ENCODE results near the gene CDKN2B-AS1. TPM values are rescaled to one million over a fixed set of nuclear protein-coding genes. Genes with fewer than 3 reads are reported as not detected.

The CDKN2B-AS1 gene
- total RNA-seq, 2 donors from 2014 or later = not detected

GRCh38 chr9:22022396-22022795, 27.8 kb downstream of the CDKN2B-AS1 start:
- DNase-seq (ENCODE audit: low spot score) = no peak
- no peaks in the 10 kb centered on the region for H3K27me3 ChIP-seq

DNA sequence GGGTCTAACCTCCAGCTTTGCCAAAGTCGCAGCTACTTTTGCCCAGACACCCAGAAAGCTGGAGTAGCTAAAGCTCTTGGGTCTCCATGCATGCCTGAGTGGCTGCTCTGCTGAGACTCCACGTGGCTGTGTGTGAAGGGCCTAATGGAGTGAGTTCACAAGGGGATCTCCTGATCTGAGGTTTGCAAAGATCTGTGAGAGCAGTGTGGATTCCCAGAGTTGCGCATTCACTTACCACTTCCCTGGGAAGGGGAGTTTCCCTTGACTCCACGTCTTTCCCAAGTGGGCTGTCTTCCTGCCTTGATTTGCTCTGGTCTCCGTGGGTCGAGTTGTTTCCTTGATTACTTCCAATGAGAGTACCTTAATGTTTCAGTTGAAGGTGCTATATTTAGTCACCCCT, 32.1 kb downstream of the CDKN2B-AS1 start:
- no peak for DNase-seq (ENCODE audit: low spot score)
- Histone ChIP-seq H3K27me3 (no peaks in the 10 kb centered on the region), H3K36me3 (no peaks in the 10 kb centered on the region), H3K27ac (no peak overlapping the region), H3K4me1 (no peaks in the 10 kb centered on the region), H3K4me3 (no peak overlapping the region), H3K9me3 (no peaks in the 10 kb centered on the region)
- no peak for TF ChIP-seq CTCF (IDR thresholded peaks at IDR 0.05)

More at GRCh38 chr9:22022396-22022795, 27.8 kb downstream of the CDKN2B-AS1 start:
- Histone ChIP-seq H3K4me3 (no peak overlapping the region), H3K27ac (no peak overlapping the region), H3K36me3 (no peaks in the 10 kb centered on the region), H3K9me3 (peaks cover 0 to 4% of the 10 kb centered on the region in 2 donors), H3K4me1 (no peaks in the 10 kb centered on the region)
- TF ChIP-seq CTCF (IDR thresholded peaks at IDR 0.05) = no peak

DNA sequence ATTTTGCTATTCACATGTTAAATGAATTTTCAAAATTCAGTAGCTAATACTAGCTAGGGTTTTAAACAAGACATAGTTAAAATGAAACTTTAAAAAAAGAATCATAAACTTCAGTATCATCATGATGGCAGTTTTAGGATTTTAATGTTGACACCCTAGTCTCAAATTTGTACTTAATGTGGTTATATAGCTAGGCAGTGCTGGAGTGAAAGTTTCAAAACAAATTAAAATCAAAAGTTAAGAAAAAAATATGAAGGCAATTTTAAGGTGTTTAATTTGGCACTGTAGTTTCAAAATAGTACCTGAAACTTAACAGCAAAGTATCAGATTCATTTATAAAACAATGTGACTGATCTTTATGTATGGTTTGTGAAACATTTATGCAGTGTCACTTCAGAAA, 33.8 kb downstream of the CDKN2B-AS1 start:
- DNase-seq (ENCODE audit: low spot score) = no peak
- no peaks in the 10 kb centered on the region for H3K9me3 ChIP-seq
- H3K27me3 ChIP-seq = no peaks in the 10 kb centered on the region
- no peak overlapping the region for H3K27ac ChIP-seq
- no peaks in the 10 kb centered on the region for H3K4me1 ChIP-seq
- no peak overlapping the region for H3K4me3 ChIP-seq
- no peaks in the 10 kb centered on the region for H3K36me3 ChIP-seq
- TF ChIP-seq CTCF (IDR thresholded peaks at IDR 0.05) = no peak

- Histone ChIP-seq H3K27ac (no peak overlapping the region), H3K27me3 (no peaks in the 10 kb centered on the region), H3K4me1 (no peaks in the 10 kb centered on the region), H3K36me3 (no peaks in the 10 kb centered on the region), H3K9me3 (no peaks in the 10 kb centered on the region), H3K4me3 (no peak overlapping the region)
- no peak for DNase-seq (ENCODE audit: low spot score)
- no peak for TF ChIP-seq CTCF (IDR thresholded peaks at IDR 0.05)
Measured at GRCh38 chr9:22029231-22029630, 34.6 kb downstream of the CDKN2B-AS1 start.

GRCh38 chr9:22030101-22030598, 35.6 kb downstream of the CDKN2B-AS1 start:
- DNase-seq (ENCODE audit: low spot score) = no peak
- TF ChIP-seq CTCF (IDR thresholded peaks at IDR 0.05) = no peak
- Histone ChIP-seq H3K36me3 (no peaks in the 10 kb centered on the region), H3K4me3 (no peak overlapping the region), H3K4me1 (no peaks in the 10 kb centered on the region), H3K27me3 (no peaks in the 10 kb centered on the region), H3K27ac (no peak overlapping the region), H3K9me3 (no peaks in the 10 kb centered on the region)

Measured in right atrium auricular region (tissue), 2 donors.